Astrocyte (in vitro differentiated cells and primary cell): ENCODE results near the gene METTL24. TPM values are rescaled to one million over a fixed set of nuclear protein-coding genes. Genes with fewer than 3 reads are reported as not detected.

Experiments used
- DNase-seq: peaks from one replicate; pipeline ENCODE4 v3.0.0-alpha.2; 2010; ENCODE audit warnings: low read depth
- FAIRE-seq: peaks from 2 replicates; lab custom pipeline; 2011; peaks lifted over from hg19 to GRCh38; lab: Jason Lieb, UNC
- H2AFZ ChIP-seq: 2 replicates; pipeline ENCODE4 v1.6.0; 2012; ENCODE audit warnings: low read depth, low read length, inconsistent platforms
- H3K27ac ChIP-seq: 2 replicates; pipeline ENCODE4 v1.5.1; 2011; ENCODE audit warnings: low read depth, low read length, inconsistent platforms
- H3K27me3 ChIP-seq: 2 replicates; pipeline ENCODE4 v1.6.0; 2011; ENCODE audit warnings: low read length, inconsistent platforms; ENCODE audit not compliant: insufficient read depth
- H3K36me3 ChIP-seq: 2 replicates; pipeline ENCODE4 v1.5.1; 2011; ENCODE audit warnings: low read length, inconsistent platforms; ENCODE audit not compliant: insufficient read depth
- H3K4me1 ChIP-seq: 2 replicates; pipeline ENCODE4 v1.5.1; 2011; ENCODE audit warnings: low read length, inconsistent platforms; ENCODE audit not compliant: insufficient read depth
- H3K4me2 ChIP-seq: 2 replicates; pipeline ENCODE4 v1.6.0; 2012; ENCODE audit warnings: low read length, inconsistent platforms
- H3K4me3 ChIP-seq: 2 replicates; pipeline ENCODE4 v1.5.1; 2011; ENCODE audit warnings: low read depth, mild to moderate bottlenecking, low read length, inconsistent platforms; ENCODE audit not compliant: insufficient read depth
- H3K79me2 ChIP-seq: 2 replicates; pipeline ENCODE4 v1.6.0; 2012; ENCODE audit warnings: mild to moderate bottlenecking, low read length, inconsistent platforms; ENCODE audit not compliant: insufficient read depth
- H3K9ac ChIP-seq: 2 replicates; pipeline ENCODE4 v1.6.0; 2012; ENCODE audit warnings: mild to moderate bottlenecking, low read length, inconsistent platforms
- H3K9me3 ChIP-seq: 2 replicates; pipeline ENCODE4 v1.5.1; 2012; ENCODE audit warnings: low read depth, mild to moderate bottlenecking, low read length, inconsistent platforms; ENCODE audit not compliant: insufficient read depth
- H4K20me1 ChIP-seq: 2 replicates; pipeline ENCODE4 v1.6.0; 2012; ENCODE audit warnings: low read length, inconsistent platforms; ENCODE audit not compliant: insufficient read depth
- H3K27ac Mint-ChIP-seq: one replicate; pipeline ENCODE4 v1.8.0; 2021; ENCODE audit warnings: mild to moderate bottlenecking, mixed read lengths; ENCODE audit not compliant: unreplicated experiment
- H3K27me3 Mint-ChIP-seq: one replicate; pipeline ENCODE4 v1.8.0; 2021; ENCODE audit warnings: low read depth, mixed read lengths; ENCODE audit not compliant: unreplicated experiment
- H3K36me3 Mint-ChIP-seq: one replicate; pipeline ENCODE4 v1.8.0; 2021; ENCODE audit warnings: low read depth, mixed read lengths; ENCODE audit not compliant: unreplicated experiment
- H3K4me1 Mint-ChIP-seq: one replicate; pipeline ENCODE4 v1.8.0; 2021; ENCODE audit warnings: low read depth, mixed read lengths; ENCODE audit not compliant: unreplicated experiment
- H3K4me3 Mint-ChIP-seq: one replicate; pipeline ENCODE4 v1.8.0; 2021; ENCODE audit warnings: mild to moderate bottlenecking, moderate library complexity, mixed read lengths; ENCODE audit not compliant: unreplicated experiment
- H3K9me3 Mint-ChIP-seq: one replicate; pipeline ENCODE4 v1.8.0; 2021; ENCODE audit warnings: mild to moderate bottlenecking, mixed read lengths; ENCODE audit not compliant: unreplicated experiment
- CTCF ChIP-seq: IDR thresholded peaks from 2 replicates; pipeline ENCODE4 v1.5.1; 2011; ENCODE audit warnings: low read depth, mild to moderate bottlenecking, inconsistent platforms, low read length, moderate library complexity; ENCODE audit not compliant: insufficient read depth
- EZH2 ChIP-seq: IDR thresholded peaks from 2 replicates; pipeline ENCODE4 v1.6.1; 2012; ENCODE audit warnings: mild to moderate bottlenecking, low read length, inconsistent platforms; ENCODE audit not compliant: insufficient read depth
- total RNA-seq: library from RNA; stranded (reverse); gene quantifications from 2 replicates; pipeline ENCODE4 v1.2.1, GENCODE V29; 2021

The METTL24 gene
- total RNA-seq, 1 donor from 2014 or later, result 0.75 TPM

GRCh38 chr6:110326057-110326456 is 32.1 kb downstream of the METTL24 start:
- Histone ChIP-seq H3K27ac (no peak overlapping the region), H3K4me3 (no peak overlapping the region), H4K20me1 (no peaks in the 10 kb centered on the region), H3K4me2 (no peak overlapping the region), H3K27me3 (no peaks in the 10 kb centered on the region), H3K9me3 (no peaks in the 10 kb centered on the region), H3K36me3 (no peaks in the 10 kb centered on the region), H2AFZ (no peak overlapping the region), H3K4me1 (peaks cover 7% of the 10 kb centered on the region), H3K79me2 (no peaks in the 10 kb centered on the region), H3K9ac (no peak overlapping the region)
- DNase-seq (no peak), FAIRE-seq (no peak)
- H3K4me3 Mint-ChIP-seq, result no peak overlapping the region
- no peaks in the 10 kb centered on the region for H3K36me3 Mint-ChIP-seq
- H3K9me3 Mint-ChIP-seq, result no peaks in the 10 kb centered on the region
- no peak for TF ChIP-seq CTCF
- no peak for TF ChIP-seq EZH2
- H3K4me1 Mint-ChIP-seq, result peaks cover 26% of the 10 kb centered on the region
- H3K27me3 Mint-ChIP-seq, result peaks cover 7% of the 10 kb centered on the region
- no peak overlapping the region for H3K27ac Mint-ChIP-seq

GRCh38 chr6:110325197-110325596 is 33.0 kb downstream of the METTL24 start:
- Histone ChIP-seq H3K27me3 (no peaks in the 10 kb centered on the region), H3K4me2 (no peak overlapping the region), H3K27ac (no peak overlapping the region), H2AFZ (no peak overlapping the region), H3K9ac (no peak overlapping the region), H3K4me3 (no peak overlapping the region), H3K36me3 (no peaks in the 10 kb centered on the region), H4K20me1 (no peaks in the 10 kb centered on the region), H3K4me1 (peaks cover 7% of the 10 kb centered on the region), H3K79me2 (no peaks in the 10 kb centered on the region), H3K9me3 (no peaks in the 10 kb centered on the region)
- Mint-ChIP-seq H3K9me3 (no peaks in the 10 kb centered on the region), H3K27ac (no peak overlapping the region), H3K4me3 (no peak overlapping the region), H3K4me1 (peaks cover 22% of the 10 kb centered on the region), H3K27me3 (peaks cover 7% of the 10 kb centered on the region), H3K36me3 (no peaks in the 10 kb centered on the region)
- DNase-seq, result no peak
- FAIRE-seq, result no peak
- no peak for TF ChIP-seq CTCF

- Histone ChIP-seq H3K4me2 (no peak overlapping the region), H3K9me3 (no peaks in the 10 kb centered on the region), H3K4me3 (no peak overlapping the region), H3K36me3 (no peaks in the 10 kb centered on the region), H2AFZ (no peak overlapping the region), H3K9ac (no peak overlapping the region), H4K20me1 (no peaks in the 10 kb centered on the region), H3K27me3 (no peaks in the 10 kb centered on the region), H3K4me1 (peaks cover 7% of the 10 kb centered on the region), H3K27ac (no peak overlapping the region), H3K79me2 (no peaks in the 10 kb centered on the region)
- H3K36me3 Mint-ChIP-seq, result no peaks in the 10 kb centered on the region
- H3K4me1 Mint-ChIP-seq, result peaks cover 20% of the 10 kb centered on the region
- no peak overlapping the region for H3K4me3 Mint-ChIP-seq
- H3K27me3 Mint-ChIP-seq, result peaks cover 7% of the 10 kb centered on the region
- DNase-seq (no peak), FAIRE-seq (no peak)
- H3K27ac Mint-ChIP-seq, result no peak overlapping the region
- H3K9me3 Mint-ChIP-seq, result no peaks in the 10 kb centered on the region
- TF ChIP-seq EZH2 (no peak), CTCF (no peak)
These were observed 33.6 kb downstream of the METTL24 start for GRCh38 chr6:110324548-110324947.
